Fibroblast of lung (primary cell): ENCODE results near the gene TBXAS1. TPM values are rescaled to one million over a fixed set of nuclear protein-coding genes. Genes with fewer than 3 reads are reported as not detected.

Experiments
- DNase-seq, 2 donors: peaks; one replicate each; pipeline versions ENCODE4 v3.0.0 to v3.0.0-alpha.2; 2010; ENCODE audit warnings: low read depth in 2 of 2
- H2AFZ ChIP-seq: 2 replicates; pipeline ENCODE4 v1.5.1; 2012; ENCODE audit warnings: low read length, control low read depth, inconsistent platforms
- H3K27ac ChIP-seq: 2 replicates; pipeline ENCODE4 v1.5.1; 2011; ENCODE audit warnings: low read length, control low read depth; ENCODE audit not compliant: insufficient read depth
- H3K27me3 ChIP-seq: 2 replicates; pipeline ENCODE4 v1.5.1; 2011; ENCODE audit warnings: mild to moderate bottlenecking, low read length; ENCODE audit not compliant: control insufficient read depth, insufficient read depth
- H3K36me3 ChIP-seq: 2 replicates; pipeline ENCODE4 v1.5.1; 2011; ENCODE audit warnings: low read length; ENCODE audit not compliant: control insufficient read depth, insufficient read depth
- H3K4me1 ChIP-seq: 2 replicates; pipeline ENCODE4 v1.5.1; 2011; ENCODE audit warnings: low read length; ENCODE audit not compliant: control insufficient read depth, insufficient read depth; ENCODE audit errors: extremely low read depth
- H3K4me2 ChIP-seq: 2 replicates; pipeline ENCODE4 v1.5.1; 2011; ENCODE audit warnings: low read length, control low read depth; ENCODE audit not compliant: insufficient read depth; ENCODE audit errors: extremely low read depth
- H3K4me3 ChIP-seq, 4 experiments: fragments of 200-600 bp in 1 of 4; sonication (generic) in 1 of 4; replicated peaks in 1 of 4; 2 replicates each; pipeline ENCODE4 v1.5.1; 2011 to 2016; ENCODE audit warnings: low read length in 4 of 4, low read depth in 3 of 4, mild to moderate bottlenecking in 3 of 4, control low read depth in 2 of 4, inconsistent platforms in 1 of 4, mixed read lengths in 1 of 4; ENCODE audit not compliant: insufficient read depth in 1 of 4; ENCODE audit errors: control extremely low read depth in 1 of 4
- H3K79me2 ChIP-seq: 2 replicates; pipeline ENCODE4 v1.5.1; 2012; ENCODE audit warnings: mild to moderate bottlenecking, low read length, inconsistent platforms; ENCODE audit not compliant: control insufficient read depth, insufficient read depth
- H3K9ac ChIP-seq: 2 replicates; pipeline ENCODE4 v1.5.1; 2011; ENCODE audit warnings: mild to moderate bottlenecking, low read length, control low read depth; ENCODE audit not compliant: insufficient read depth
- H3K9me3 ChIP-seq: 2 replicates; pipeline ENCODE4 v1.5.1; 2012; ENCODE audit warnings: low read depth, low read length; ENCODE audit not compliant: control insufficient read depth, insufficient read depth
- H4K20me1 ChIP-seq: 2 replicates; pipeline ENCODE4 v1.5.1; 2011; ENCODE audit warnings: low read length; ENCODE audit not compliant: control insufficient read depth, insufficient read depth; ENCODE audit errors: extremely low read depth
- EZH2 ChIP-seq: IDR thresholded peaks from 2 replicates; pipeline ENCODE4 v1.5.1; 2012; ENCODE audit warnings: low read length, control low read depth, mild to moderate bottlenecking; ENCODE audit errors: missing control alignments
- polyA plus RNA-seq, 2 donors: library from polyadenylated mRNA; depleted of rRNA in 1 of 2; stranded (reverse) in 1 of 2; unstranded in 1 of 2; fragments of >200 nt; gene quantifications; 2 replicates each; pipeline ENCODE4 v1.2.1, GENCODE V29; 2011 to 2012; ENCODE audit warnings: missing spikeins in 1 of 2
- total RNA-seq: library from RNA; depleted of rRNA; stranded (reverse); fragments of >200 nt; gene quantifications from 2 replicates; pipeline ENCODE4 v1.2.1, GENCODE V29; 2014
- TF ChIP-seq, protein P1 (sequence below), 2 donors: IDR thresholded peaks in 1 of 2; conservative IDR thresholded peaks in 1 of 2; 1 replicate in 1 of 2; 2 replicates in 1 of 2; pipeline ENCODE4 v1.5.1; 2011 to 2012; ENCODE audit warnings: low read length in 2 of 2, control low read depth in 1 of 2, inconsistent platforms in 1 of 2, low read depth in 1 of 2, mild to moderate bottlenecking in 1 of 2

Gene TBXAS1
- total and polyA plus RNA-seq, 2 donors (not counting 1 experiment from before 2014, with no cell fraction given) = 1.5 to 2.1 TPM

DNA sequence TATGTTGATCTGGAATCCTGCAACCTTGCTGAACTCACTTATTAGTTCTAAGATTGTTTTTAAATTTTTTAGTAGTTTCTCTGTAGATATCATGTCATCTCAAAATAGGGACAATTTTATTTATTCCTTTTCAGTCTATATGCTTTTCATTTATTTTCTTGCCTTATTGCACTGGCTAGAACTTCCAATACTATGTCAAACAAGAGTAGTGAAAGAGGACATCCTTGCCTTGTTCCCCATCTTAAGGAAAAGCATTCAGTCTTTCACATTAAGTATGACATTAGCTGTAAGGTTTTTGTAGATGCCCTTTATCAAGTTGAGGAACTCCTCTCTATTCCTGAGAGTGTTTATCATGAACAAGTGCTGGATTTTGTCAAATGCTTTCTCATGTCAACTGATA, 77.8 kb downstream of the TBXAS1 start:
- Histone ChIP-seq H3K9me3 (no peaks in the 10 kb centered on the region), H3K4me1 (peaks cover 2% of the 10 kb centered on the region), H3K27me3 (no peaks in the 10 kb centered on the region), H2AFZ (no peak overlapping the region), H3K4me3 (no peak overlapping the region), H3K36me3 (no peaks in the 10 kb centered on the region), H3K9ac (no peak overlapping the region), H3K27ac (no peak overlapping the region), H3K4me2 (no peak overlapping the region), H3K79me2 (no peaks in the 10 kb centered on the region), H4K20me1 (no peaks in the 10 kb centered on the region)
- no peak for DNase-seq
- TF ChIP-seq, protein P1, sequence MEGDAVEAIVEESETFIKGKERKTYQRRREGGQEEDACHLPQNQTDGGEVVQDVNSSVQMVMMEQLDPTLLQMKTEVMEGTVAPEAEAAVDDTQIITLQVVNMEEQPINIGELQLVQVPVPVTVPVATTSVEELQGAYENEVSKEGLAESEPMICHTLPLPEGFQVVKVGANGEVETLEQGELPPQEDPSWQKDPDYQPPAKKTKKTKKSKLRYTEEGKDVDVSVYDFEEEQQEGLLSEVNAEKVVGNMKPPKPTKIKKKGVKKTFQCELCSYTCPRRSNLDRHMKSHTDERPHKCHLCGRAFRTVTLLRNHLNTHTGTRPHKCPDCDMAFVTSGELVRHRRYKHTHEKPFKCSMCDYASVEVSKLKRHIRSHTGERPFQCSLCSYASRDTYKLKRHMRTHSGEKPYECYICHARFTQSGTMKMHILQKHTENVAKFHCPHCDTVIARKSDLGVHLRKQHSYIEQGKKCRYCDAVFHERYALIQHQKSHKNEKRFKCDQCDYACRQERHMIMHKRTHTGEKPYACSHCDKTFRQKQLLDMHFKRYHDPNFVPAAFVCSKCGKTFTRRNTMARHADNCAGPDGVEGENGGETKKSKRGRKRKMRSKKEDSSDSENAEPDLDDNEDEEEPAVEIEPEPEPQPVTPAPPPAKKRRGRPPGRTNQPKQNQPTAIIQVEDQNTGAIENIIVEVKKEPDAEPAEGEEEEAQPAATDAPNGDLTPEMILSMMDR (conservative IDR thresholded peaks at IDR 0.05 in 1 of 2, IDR thresholded peaks at IDR 0.05 in 1 of 2; ENCODE audit: low read depth in 1 of 2, low read length in 2 of 2) = no peak
- no peak for TF ChIP-seq EZH2

GRCh38 chr7:139908792-139909191, 79.7 kb downstream of the TBXAS1 start:
- Histone ChIP-seq H3K4me2 (no peak overlapping the region), H4K20me1 (no peaks in the 10 kb centered on the region), H2AFZ (no peak overlapping the region), H3K27me3 (no peaks in the 10 kb centered on the region), H3K27ac (no peak overlapping the region), H3K36me3 (no peaks in the 10 kb centered on the region), H3K4me1 (peaks cover 4% of the 10 kb centered on the region), H3K79me2 (no peaks in the 10 kb centered on the region), H3K4me3 (no peak overlapping the region), H3K9me3 (no peaks in the 10 kb centered on the region), H3K9ac (no peak overlapping the region)
- DNase-seq = no peak
- TF ChIP-seq, protein P1 (conservative IDR thresholded peaks at IDR 0.05 in 1 of 2, IDR thresholded peaks at IDR 0.05 in 1 of 2; ENCODE audit: low read depth in 1 of 2, low read length in 2 of 2) = no peak
- TF ChIP-seq EZH2 = no peak

DNA sequence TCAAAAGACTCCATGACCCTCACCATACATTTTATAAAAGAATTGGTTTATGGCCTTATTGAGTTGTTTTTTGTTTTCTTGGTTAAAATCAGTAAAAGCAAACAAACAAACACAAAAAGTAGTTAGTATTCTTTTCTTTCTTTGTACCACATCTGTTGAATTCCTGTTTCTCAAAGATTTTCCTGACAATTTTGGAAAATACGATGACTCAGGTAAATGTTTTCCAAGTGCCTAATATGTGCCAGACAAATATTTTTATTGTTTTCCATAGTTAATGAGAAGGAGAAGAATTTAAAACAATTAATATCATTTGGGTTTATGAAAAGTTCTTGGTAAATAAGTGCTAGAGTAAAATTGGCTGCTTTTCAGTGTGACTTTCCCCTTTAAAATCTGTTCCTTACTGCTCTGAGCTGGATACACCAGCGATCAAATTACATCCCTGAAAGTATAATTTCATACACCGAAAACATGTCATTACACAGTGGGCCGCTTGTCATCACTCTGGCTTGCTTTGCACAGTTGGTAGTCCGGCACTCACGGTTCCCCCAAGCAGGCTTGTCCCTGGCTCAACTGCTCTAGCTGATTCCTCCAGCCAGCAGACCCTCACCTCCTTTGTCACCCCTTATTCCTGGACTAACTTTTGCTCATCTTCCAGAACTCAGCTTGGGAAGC, 80.5 kb downstream of the TBXAS1 start:
- no peak overlapping the region for H3K9ac ChIP-seq
- no peaks in the 10 kb centered on the region for H4K20me1 ChIP-seq
- no peaks in the 10 kb centered on the region for H3K27me3 ChIP-seq
- peaks cover 9% of the 10 kb centered on the region for H3K4me1 ChIP-seq
- H3K9me3 ChIP-seq = no peaks in the 10 kb centered on the region
- no peaks in the 10 kb centered on the region for H3K79me2 ChIP-seq
- no peak overlapping the region for H3K4me3 ChIP-seq
- H2AFZ ChIP-seq = peak overlapping the region; percentile 44
- no peak for TF ChIP-seq EZH2
- TF ChIP-seq, protein P1 (conservative IDR thresholded peaks at IDR 0.05 in 1 of 2, IDR thresholded peaks at IDR 0.05 in 1 of 2; ENCODE audit: low read depth in 1 of 2, low read length in 2 of 2) = peak in 1 of 2 donors; percentile 6
- H3K27ac ChIP-seq = no peak overlapping the region
- peak overlapping the region; percentile 60 for H3K4me2 ChIP-seq
- peak in 1 of 2 donors; percentile 84 for DNase-seq
- H3K36me3 ChIP-seq = no peaks in the 10 kb centered on the region
